ENCODE measurements around the gene PPP2R2B.
A peak's percentile ranks its signal among the peaks of the same experiment; 100 is the strongest.

DNA sequence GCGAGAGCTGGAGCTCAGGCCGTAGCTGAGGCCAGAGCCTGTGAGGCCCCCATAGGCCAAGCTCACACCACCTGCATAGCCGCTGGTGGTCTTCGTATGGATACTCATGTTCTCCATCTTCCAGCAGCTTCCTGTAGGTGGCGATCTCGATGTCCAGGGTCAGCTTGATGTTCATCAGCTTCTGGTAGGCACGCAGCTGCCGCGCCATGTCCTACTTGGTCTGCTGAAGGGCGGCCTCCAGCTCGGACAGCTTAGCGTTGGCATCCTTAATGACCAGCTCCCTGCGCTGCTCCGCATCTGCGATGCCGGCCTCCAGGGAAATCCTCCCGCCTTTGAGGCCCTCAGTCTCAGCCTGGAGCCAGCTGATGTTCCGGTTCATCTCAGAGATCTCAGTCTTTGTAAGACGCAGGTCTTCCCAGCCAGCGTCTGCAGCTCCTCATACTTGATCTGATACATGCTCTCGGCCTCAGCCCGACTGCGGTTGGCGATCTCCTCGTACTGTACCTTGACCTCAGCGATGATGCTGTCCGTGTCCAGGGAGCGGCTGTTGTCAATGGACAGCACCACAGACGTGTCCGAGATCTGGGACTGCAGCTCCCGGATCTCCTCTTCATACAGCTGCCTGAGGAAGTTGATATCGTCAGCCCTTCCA is 172.1 kb downstream of the PPP2R2B start:
- TF ChIP-seq POLR2A (IDR thresholded peaks at IDR 0.05) = no peak
- TF ChIP-seq, protein P1, sequence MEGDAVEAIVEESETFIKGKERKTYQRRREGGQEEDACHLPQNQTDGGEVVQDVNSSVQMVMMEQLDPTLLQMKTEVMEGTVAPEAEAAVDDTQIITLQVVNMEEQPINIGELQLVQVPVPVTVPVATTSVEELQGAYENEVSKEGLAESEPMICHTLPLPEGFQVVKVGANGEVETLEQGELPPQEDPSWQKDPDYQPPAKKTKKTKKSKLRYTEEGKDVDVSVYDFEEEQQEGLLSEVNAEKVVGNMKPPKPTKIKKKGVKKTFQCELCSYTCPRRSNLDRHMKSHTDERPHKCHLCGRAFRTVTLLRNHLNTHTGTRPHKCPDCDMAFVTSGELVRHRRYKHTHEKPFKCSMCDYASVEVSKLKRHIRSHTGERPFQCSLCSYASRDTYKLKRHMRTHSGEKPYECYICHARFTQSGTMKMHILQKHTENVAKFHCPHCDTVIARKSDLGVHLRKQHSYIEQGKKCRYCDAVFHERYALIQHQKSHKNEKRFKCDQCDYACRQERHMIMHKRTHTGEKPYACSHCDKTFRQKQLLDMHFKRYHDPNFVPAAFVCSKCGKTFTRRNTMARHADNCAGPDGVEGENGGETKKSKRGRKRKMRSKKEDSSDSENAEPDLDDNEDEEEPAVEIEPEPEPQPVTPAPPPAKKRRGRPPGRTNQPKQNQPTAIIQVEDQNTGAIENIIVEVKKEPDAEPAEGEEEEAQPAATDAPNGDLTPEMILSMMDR (IDR thresholded peaks at IDR 0.05) = peak in 1 of 4 donors; percentile 14
